Umbilical cord (tissue), 2 donors: ENCODE data around the gene PARL. TPM values are rescaled to one million over a fixed set of nuclear protein-coding genes. Genes with fewer than 3 reads are reported as not detected.
A peak's percentile ranks its signal among the peaks of the same experiment; 100 is the strongest.

Source experiments
- DNase-seq: peaks from one replicate; pipeline ENCODE4 v3.0.0-alpha.2; 2015; ENCODE audit warnings: low spot score
- total RNA-seq: library from RNA; depleted of rRNA; stranded (reverse); fragments of >200 nt; gene quantifications from one replicate; pipeline ENCODE4 v1.2.3, GENCODE V29; 2014; ENCODE audit warnings: low replicate concordance; ENCODE audit not compliant: insufficient read depth

Gene PARL
- total RNA-seq, 1 donor from 2014 or later = 50.1 TPM

DNA sequence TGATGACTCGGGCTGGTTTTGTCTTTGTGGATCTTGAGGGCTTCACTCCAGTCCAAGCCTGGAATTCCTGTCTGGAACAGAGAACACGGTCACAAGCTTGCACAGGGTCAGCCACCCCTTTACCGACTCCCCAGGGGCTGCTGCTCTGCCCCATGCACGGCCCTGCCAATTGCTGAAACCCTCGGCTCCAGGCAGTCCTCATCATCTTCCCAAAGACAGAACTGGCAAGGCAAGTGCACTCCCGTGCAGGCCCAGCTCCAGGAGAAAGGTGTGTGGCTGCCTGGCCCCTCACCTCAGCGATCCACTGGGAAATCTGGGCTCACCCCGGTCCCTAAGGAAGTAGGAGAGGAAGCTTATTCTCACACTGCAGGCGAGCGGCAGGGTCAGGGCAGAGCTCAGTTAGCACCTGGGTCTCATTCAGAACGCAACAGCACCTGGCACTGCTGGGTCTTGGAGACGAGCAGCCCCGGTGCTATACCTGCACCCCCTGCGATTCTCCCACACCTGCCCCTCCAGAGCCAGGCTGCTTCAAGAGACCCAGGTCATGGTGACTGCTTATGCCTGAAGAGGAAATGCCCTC is 66.5 kb downstream of the PARL start:
- no peak for DNase-seq

DNA sequence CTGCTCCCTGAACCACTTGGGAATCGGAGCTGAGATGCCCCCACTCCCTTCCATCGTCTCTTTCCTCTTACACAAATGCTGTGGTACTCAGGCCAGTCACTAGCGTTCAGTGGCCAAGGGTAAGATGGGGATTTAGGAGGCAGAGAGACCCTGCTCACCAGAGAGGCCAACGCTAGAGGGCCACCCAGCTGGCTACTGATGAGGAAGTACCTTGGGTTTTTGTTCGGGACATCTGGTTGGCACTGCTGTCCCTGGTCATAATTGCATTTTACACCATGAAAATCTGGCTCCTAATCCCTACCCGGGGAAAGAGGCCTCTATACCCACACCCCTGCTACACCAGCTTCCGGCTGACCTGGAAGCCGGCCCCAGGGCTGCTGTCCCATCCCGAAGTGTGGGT is 67.0 kb downstream of the PARL start:
- DNase-seq = no peak

- DNase-seq = no peak
Observed at GRCh38 chr3:183816681-183817510, 67.8 kb downstream of the PARL start.

GRCh38 chr3:183815951-183816475 is 68.7 kb downstream of the PARL start:
- no peak for DNase-seq

DNA sequence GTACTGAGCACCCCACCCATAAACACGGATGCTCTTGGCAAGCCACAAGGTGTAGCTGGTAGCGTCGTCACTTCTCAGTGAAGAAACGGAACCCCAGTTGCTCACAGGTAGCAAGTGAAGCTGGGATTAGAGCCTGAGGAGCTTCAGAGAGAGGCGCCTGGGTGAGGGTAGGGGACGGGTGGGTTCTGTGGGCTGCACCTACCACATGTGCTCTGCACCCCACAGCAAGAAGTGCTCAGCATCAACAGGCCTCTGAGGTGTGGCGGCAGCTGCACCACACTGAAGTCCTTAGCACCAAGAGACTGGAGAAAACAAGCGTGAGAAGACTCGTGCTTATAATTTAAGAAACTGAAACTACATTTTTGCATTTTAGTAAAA is 69.1 kb downstream of the PARL start:
- no peak for DNase-seq

DNA sequence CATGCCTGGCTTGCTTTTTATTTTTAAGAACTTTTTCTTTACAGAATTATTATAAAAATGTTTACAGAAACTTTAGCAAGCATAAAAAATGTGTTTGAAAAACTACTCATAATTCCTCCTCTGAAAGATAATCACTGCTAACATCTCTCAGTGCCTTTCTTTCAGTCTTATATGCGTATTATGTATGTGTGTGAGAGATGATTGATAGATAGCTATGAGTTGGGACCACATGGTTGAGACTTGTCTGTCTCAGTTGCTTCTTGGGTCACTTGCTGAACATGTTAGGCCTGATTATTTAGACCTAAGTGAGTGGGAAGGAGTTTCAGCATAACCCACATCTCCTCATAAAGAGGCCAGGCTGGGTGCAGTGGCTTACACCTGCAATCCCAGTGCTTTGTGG is 70.4 kb downstream of the PARL start:
- no peak for DNase-seq

DNA sequence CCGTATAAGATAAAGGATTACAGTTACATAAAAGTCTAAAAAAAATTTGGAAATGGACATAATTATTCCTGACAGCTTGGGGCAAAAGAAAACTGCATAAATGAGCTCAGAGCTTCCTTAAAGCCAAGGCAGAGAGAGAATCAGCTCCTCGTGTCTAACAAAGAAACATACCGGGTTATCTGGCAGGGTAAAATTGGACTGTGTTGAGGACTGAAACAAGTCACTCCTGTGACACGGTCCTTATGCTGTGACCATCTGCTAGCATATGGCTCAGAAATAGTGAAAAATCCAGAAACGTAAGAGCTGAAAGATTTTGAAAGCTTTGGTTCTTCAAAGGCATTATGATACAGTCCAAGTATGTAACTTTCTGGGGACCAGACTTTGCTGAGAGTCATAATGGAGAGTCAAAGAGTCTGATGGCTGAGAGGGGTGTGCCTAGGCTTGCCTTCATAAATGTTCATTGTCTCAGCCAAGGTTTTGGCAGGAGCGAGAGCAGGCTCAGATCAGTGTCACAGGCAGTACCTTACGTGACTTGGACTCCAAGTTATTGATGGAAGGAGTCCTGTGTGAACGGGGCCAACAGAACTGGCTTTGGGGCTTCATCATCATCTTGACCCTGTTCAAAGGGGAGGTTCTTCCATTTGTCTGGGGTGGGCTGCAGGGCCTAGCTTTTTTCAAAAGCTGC is 71.8 kb downstream of the PARL start:
- DNase-seq = peak; percentile 16

- no peak for DNase-seq
Observed at GRCh38 chr3:183811638-183812037, 73.0 kb downstream of the PARL start.

- DNase-seq = no peak
Observed at GRCh38 chr3:183810643-183811594, 73.8 kb downstream of the PARL start.

DNA sequence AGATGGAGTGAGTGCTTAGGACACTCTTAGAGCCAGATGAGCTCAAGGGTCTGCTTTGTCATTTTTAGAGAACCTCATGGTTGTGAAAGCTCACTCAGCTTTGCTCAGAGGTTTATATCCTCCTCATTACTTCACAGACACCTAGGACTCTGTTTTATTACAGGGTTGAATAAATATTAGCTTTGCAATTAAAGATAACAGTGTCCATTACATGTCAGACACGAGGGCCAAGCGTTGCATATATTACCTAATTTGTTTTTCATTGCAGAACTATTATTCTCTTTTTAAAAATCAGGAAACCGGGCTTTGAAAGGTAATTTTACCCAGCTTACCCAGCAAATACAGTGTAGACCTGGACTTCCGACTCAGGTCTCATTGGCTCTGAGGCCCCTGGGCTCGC is 75.4 kb downstream of the PARL start:
- DNase-seq = no peak

DNA sequence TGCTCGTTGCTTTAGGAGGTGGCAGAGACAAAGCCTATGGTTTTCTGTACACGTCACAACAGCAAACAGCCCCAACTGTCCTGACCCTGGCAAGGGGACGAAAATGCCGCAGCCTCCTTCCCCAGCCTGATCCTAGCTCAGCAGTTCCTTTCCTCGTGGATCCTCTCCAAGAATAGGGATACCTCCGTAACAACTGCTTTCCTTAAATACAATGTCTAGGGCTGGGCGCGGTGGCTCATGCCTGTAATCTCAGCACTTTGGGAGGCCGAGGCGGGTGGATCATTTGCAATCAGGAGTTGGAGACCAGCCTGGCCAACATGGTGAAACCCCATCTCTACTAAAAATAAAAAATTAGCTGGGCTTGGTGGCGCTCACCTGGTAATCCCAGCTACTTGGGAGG is 76.3 kb downstream of the PARL start:
- DNase-seq = no peak

DNA sequence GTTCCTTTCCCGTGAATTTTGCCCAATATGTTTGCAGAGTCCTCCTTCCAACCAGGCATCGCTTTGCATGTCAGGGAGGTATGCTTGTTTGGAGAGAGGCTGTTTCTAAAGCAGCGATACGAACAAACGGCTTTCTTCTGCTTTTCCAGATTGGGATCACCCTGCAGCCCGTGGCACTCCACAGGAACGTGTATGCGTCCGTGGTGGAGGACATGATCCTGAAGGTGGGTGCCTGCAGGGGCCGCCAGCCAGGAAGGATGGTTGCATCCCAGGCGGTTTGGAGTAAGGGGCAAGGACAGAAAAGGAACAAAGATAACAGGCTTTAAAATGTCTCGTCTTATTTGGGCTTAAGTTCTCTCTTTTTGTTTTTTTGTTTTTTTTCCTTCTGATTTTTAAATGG is 76.8 kb downstream of the PARL start:
- DNase-seq = no peak

DNA sequence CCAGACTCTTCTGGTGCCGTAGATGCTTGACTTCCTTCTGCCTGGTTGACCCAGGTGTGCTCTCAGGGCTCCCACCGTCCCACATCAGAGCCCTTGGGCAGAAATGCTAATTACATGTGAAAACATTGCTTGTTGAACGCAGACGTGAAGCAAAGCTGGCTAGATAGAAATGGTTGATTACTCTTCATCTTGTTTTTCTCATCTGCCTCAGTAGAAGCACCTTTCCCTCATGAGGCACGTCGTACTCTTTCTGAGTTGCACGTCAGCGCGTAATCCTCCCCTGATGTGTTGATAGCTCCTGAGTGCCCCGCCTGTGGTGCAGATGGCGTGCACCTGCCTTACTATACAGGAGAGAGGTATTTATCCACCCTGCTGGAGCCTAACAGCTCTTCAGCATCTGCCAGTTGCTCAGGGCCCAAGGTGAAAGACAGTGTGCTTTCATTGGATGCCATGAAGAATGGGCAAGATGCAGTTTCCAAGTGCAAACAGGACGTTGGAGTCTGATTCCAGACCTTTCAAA is 77.4 kb downstream of the PARL start:
- no peak for DNase-seq

- peak; percentile 49 for DNase-seq
Observed at GRCh38 chr3:183802989-183803388, 81.7 kb downstream of the PARL start.

DNA sequence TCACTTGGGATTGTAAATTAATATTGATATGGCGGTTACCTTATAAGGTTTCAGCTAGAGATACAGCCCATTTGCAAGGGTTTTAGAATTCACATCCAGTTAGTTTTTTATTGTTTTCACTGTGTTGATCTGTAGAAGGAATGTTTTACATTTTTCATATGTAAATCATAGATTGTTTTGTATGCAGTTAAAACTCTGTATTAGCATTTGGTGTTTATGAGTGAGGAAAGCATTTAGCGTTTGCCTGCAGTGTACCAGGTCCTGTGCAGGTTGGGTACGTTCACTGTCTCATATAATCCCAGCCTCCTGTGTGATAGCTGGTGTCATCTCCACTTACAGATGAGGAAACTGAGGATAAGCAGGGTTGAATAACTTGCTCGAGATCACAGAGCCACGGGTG is 83.1 kb downstream of the PARL start:
- DNase-seq = no peak

GRCh38 chr3:183800243-183800863 is 84.3 kb downstream of the PARL start:
- no peak for DNase-seq

GRCh38 chr3:183799461-183799860 is 85.2 kb downstream of the PARL start:
- no peak for DNase-seq

GRCh38 chr3:183797996-183798395 is 86.7 kb downstream of the PARL start:
- no peak for DNase-seq

GRCh38 chr3:183796372-183796771 is 88.3 kb downstream of the PARL start:
- no peak for DNase-seq

- DNase-seq = no peak
Observed at GRCh38 chr3:183794452-183794851, 90.2 kb downstream of the PARL start.

DNA sequence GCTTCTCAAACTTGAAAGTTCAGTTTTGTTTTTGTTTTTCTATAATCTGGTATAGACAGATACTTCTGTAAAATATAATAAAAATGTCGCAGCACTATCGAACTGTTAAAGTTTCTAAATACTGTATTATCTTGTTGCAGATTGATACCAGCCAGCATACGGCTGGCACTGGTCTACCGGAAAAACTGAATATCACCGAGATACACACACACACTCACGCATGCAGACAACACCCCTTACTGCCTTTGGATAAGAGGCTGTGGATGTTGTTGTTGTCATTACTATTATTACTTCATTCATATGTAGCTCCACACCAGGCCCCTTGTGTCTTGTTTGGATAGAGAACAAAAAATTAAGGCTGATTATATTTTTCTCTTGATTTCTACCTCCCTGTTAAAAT is 91.7 kb downstream of the PARL start:
- DNase-seq = no peak
